ENCODE measurements around the gene MIA3. TPM values are rescaled to one million over a fixed set of nuclear protein-coding genes. Genes with fewer than 3 reads are reported as not detected.
"Not testable (repeated sequence)": the region's sequence is repeated elsewhere in the genome, so short reads cannot be mapped to it uniquely, and the experiment has no call there.

MIA3 gene
- total RNA-seq, 1 donor from 2014 or later: 42.3 TPM

GRCh38 chr1:222656391-222657155 is 38.7 kb downstream of the MIA3 start:
- intact Hi-C loops (cut with DNase I): no loop called here
- no peak for DNase-seq (ENCODE audit: low spot score)

- no peak for DNase-seq (ENCODE audit: low spot score)
- intact Hi-C loops (cut with DNase I): no loop called here
Observed at GRCh38 chr1:222657899-222658298, 40.0 kb downstream of the MIA3 start.

GRCh38 chr1:222663431-222663934 is 45.6 kb downstream of the MIA3 start:
- intact Hi-C loops (cut with DNase I): no loop called here
- DNase-seq (ENCODE audit: low spot score): no peak

- intact Hi-C loops (cut with DNase I): no loop called here
- DNase-seq (ENCODE audit: low spot score): no peak
Observed at GRCh38 chr1:222665964-222666363, 48.1 kb downstream of the MIA3 start.

GRCh38 chr1:222668184-222668583 is 50.3 kb downstream of the MIA3 start:
- DNase-seq (ENCODE audit: low spot score); intact Hi-C loops (cut with DNase I): not testable (repeated sequence)

- DNase-seq (ENCODE audit: low spot score); intact Hi-C loops (cut with DNase I): not testable (repeated sequence)
Observed at GRCh38 chr1:222669107-222669506, 51.2 kb downstream of the MIA3 start.

GRCh38 chr1:222670110-222670509 is 52.2 kb downstream of the MIA3 start:
- intact Hi-C loops (cut with DNase I): no loop called here
- no peak for DNase-seq (ENCODE audit: low spot score)

- intact Hi-C loops (cut with DNase I): no loop called here
- DNase-seq (ENCODE audit: low spot score): no peak
Observed at GRCh38 chr1:222680080-222680479, 62.2 kb downstream of the MIA3 start.

- intact Hi-C loops (cut with DNase I): no loop called here
- DNase-seq (ENCODE audit: low spot score): no peak
Observed at GRCh38 chr1:222691016-222691415, 73.1 kb downstream of the MIA3 start.

- DNase-seq (ENCODE audit: low spot score): no peak
- intact Hi-C loops (cut with DNase I): no loop called here
Observed at GRCh38 chr1:222694927-222695326, 77.0 kb downstream of the MIA3 start.

- intact Hi-C loops (cut with DNase I): no loop called here
- no peak for DNase-seq (ENCODE audit: low spot score)
Observed at GRCh38 chr1:222696741-222697140, 78.8 kb downstream of the MIA3 start.

GRCh38 chr1:222697203-222697602 is 79.3 kb downstream of the MIA3 start:
- DNase-seq (ENCODE audit: low spot score): no peak
- intact Hi-C loops (cut with DNase I): no loop called here

- intact Hi-C loops (cut with DNase I): no loop called here
- DNase-seq (ENCODE audit: low spot score): no peak
Observed at GRCh38 chr1:222697826-222698225, 79.9 kb downstream of the MIA3 start.

- DNase-seq (ENCODE audit: low spot score): no peak
- intact Hi-C loops (cut with DNase I): no loop called here
Observed at GRCh38 chr1:222702210-222702609, 84.3 kb downstream of the MIA3 start.

GRCh38 chr1:222704260-222704659 is 86.4 kb downstream of the MIA3 start:
- intact Hi-C loops (cut with DNase I): no loop called here
- DNase-seq (ENCODE audit: low spot score): no peak

- intact Hi-C loops (cut with DNase I): no loop called here
- DNase-seq (ENCODE audit: low spot score): no peak
Observed at GRCh38 chr1:222706815-222707214, 88.9 kb downstream of the MIA3 start.

GRCh38 chr1:222709700-222710153 is 91.8 kb downstream of the MIA3 start:
- intact Hi-C loops (cut with DNase I): loop anchor here (5.0 kb wide), 1 partner anchor 967 kb away; the partner anchor contains the start of gene DUSP10
- DNase-seq (ENCODE audit: low spot score): no peak

GRCh38 chr1:222711319-222712252 is 93.7 kb downstream of the MIA3 start:
- intact Hi-C loops (cut with DNase I): loop anchor here (5.0 kb wide), 1 partner anchor 969 kb away; the partner anchor contains the start of gene DUSP10

GRCh38 chr1:222712253-222713090 is 94.6 kb downstream of the MIA3 start, which contains the start of the genes AIDA and BROX:
TSS of gene AIDA (minus strand) at chr1:222712491. CDS start at chr1:222712317, 174 bp downstream.
TSS of gene BROX (plus strand) at chr1:222712564. CDS start at chr1:222715700, 3,136 bp downstream.
- peak; percentile 98 for DNase-seq (ENCODE audit: low spot score)
- intact Hi-C loops (cut with DNase I): loop anchor here (1.0 to 5.0 kb wide), 2 partner anchors 68 to 970 kb away; partner anchors contain the start of gene DUSP10

More at GRCh38 chr1:222711319-222712252, 93.7 kb downstream of the MIA3 start:
- DNase-seq (ENCODE audit: low spot score): no peak
